Esophagus squamous epithelium (tissue), 4 donors: ENCODE results near the gene MRPL21.

Source experiments
- POLR2A ChIP-seq, 4 donors: fragments of 450-650 bp; IDR thresholded peaks; one replicate each; pipeline ENCODE4 v1.6.1; 2017; ENCODE audit warnings: antibody characterized with exemption in 4 of 4, mild to moderate bottlenecking in 4 of 4, moderate library complexity in 3 of 4
- TF ChIP-seq, protein P1 (sequence below), 6 experiments: fragments of 450-650 bp in 4 of 6; fragments of 200-600 bp in 2 of 6; sonication (generic) in 2 of 6; IDR thresholded peaks; one replicate each; pipeline ENCODE4 v1.5.1; 2016 to 2019; ENCODE audit warnings: antibody characterized with exemption in 6 of 6, mild to moderate bottlenecking in 4 of 6, moderate library complexity in 4 of 6

DNA sequence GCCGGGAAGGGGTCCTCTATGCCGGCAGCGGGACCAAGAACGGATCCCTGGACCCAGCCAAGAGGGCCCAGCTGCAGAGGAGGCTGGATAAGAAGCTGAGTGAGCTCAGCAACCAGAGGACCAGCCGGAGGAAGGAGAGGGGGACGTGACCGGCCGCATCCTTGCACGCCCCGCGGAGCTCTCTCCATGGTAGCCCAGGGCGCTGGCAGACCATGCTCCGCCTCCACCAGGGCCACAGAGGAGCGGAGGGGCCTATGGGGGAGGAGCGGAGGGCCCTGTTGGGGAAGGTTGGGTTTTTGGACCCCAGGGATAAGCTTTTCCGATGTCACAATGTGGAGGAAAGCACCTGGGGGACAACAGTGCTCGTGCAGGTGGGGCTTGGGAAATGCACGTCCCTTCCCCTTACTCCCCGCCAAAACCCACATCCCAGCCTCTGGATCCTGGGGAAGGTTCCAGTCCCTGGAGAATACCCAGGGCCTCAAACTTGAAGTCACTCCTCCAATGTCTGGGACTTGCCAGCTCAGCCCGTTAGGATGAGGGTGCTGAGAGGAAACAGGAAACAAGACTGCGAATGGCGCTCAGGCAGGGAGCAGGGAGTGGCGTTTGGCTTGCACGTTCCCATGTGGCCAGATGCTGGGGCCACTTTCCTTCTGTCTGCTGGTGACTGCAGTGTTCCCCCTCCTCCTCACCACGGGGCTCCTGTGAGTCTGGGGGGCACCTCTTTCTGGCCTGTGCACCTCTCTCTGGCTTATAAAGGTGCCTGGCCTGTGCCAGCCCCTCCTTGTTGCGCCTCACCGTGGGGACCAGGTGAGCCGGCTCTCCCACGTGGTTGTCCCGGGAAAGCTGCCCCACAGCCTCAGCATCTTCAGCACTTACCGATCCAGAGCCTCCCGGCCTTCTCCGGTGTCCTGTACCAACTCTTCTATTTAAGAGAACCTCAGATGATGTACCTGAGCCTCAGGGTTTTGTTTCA, 36.2 kb upstream of the MRPL21 start:
- TF ChIP-seq, protein P1, sequence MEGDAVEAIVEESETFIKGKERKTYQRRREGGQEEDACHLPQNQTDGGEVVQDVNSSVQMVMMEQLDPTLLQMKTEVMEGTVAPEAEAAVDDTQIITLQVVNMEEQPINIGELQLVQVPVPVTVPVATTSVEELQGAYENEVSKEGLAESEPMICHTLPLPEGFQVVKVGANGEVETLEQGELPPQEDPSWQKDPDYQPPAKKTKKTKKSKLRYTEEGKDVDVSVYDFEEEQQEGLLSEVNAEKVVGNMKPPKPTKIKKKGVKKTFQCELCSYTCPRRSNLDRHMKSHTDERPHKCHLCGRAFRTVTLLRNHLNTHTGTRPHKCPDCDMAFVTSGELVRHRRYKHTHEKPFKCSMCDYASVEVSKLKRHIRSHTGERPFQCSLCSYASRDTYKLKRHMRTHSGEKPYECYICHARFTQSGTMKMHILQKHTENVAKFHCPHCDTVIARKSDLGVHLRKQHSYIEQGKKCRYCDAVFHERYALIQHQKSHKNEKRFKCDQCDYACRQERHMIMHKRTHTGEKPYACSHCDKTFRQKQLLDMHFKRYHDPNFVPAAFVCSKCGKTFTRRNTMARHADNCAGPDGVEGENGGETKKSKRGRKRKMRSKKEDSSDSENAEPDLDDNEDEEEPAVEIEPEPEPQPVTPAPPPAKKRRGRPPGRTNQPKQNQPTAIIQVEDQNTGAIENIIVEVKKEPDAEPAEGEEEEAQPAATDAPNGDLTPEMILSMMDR (IDR thresholded peaks at IDR 0.05): no peak
- no peak for TF ChIP-seq POLR2A (IDR thresholded peaks at IDR 0.05)
